Fibroblast of villous mesenchyme (primary cell): ENCODE measurements around the gene NREP. TPM values are rescaled to one million over a fixed set of nuclear protein-coding genes. Genes with fewer than 3 reads are reported as not detected.

Experiments
- DNase-seq: peaks from one replicate; pipeline ENCODE4 v3.0.0-alpha.2; 2010; ENCODE audit warnings: low read depth
- H3K4me3 ChIP-seq: 2 replicates; pipeline ENCODE4 v1.5.1; 2011; ENCODE audit warnings: low read depth, mild to moderate bottlenecking, low read length
- CTCF ChIP-seq: IDR thresholded peaks from 2 replicates; pipeline ENCODE4 v1.5.1; 2012; ENCODE audit warnings: low read depth, mild to moderate bottlenecking, low read length; ENCODE audit not compliant: insufficient read depth
- total RNA-seq: library from RNA; depleted of rRNA; stranded (reverse); fragments of >200 nt; gene quantifications from 2 replicates; pipeline ENCODE4 v1.2.3, GENCODE V29; 2012

NREP gene
- total RNA-seq, 1 donor = 146 TPM

- TF ChIP-seq CTCF = no peak
- no peak for DNase-seq
- no peak overlapping the region for H3K4me3 ChIP-seq
These were observed 35.6 kb upstream of the NREP start for GRCh38 chr5:111792471-111793058.

GRCh38 chr5:111790295-111790694 lies 33.3 kb upstream of the NREP start:
- H3K4me3 ChIP-seq = no peak overlapping the region
- no peak for DNase-seq
- no peak for TF ChIP-seq CTCF

- DNase-seq = no peak
- no peak overlapping the region for H3K4me3 ChIP-seq
- TF ChIP-seq CTCF = no peak
These were observed 30.0 kb upstream of the NREP start for GRCh38 chr5:111787006-111787405.

- no peak for DNase-seq
- no peak for TF ChIP-seq CTCF
- H3K4me3 ChIP-seq = no peak overlapping the region
These were observed 27.6 kb upstream of the NREP start for GRCh38 chr5:111784491-111785181.

GRCh38 chr5:111783537-111783936 lies 26.5 kb upstream of the NREP start:
- H3K4me3 ChIP-seq = no peak overlapping the region
- DNase-seq = no peak
- TF ChIP-seq CTCF = no peak

GRCh38 chr5:111782216-111782615 lies 25.2 kb upstream of the NREP start:
- no peak overlapping the region for H3K4me3 ChIP-seq
- no peak for TF ChIP-seq CTCF
- DNase-seq = no peak
